CD4-positive, alpha-beta memory T cell (primary cell): Measurements from ENCODE around the gene ATXN7L3B. TPM values are rescaled to one million over a fixed set of nuclear protein-coding genes. Genes with fewer than 3 reads are reported as not detected.
A peak's percentile ranks its signal among the peaks of the same experiment; 100 is the strongest.

Experiments used
- CTCF ChIA-PET: fragments of 350-600 bp; sonication (Branson Sonifier 250); formaldehyde crosslinking; loops from one replicate; lab custom pipeline; 2021; ENCODE audit warnings: inconsistent platforms; ENCODE audit not compliant: partially characterized antibody; lab: Charles Lee
- POLR2A ChIA-PET: fragments of 350-600 bp; sonication (Branson Sonifier 250); formaldehyde crosslinking; loops from one replicate; lab custom pipeline; 2021; ENCODE audit not compliant: partially characterized antibody; lab: Charles Lee
- DNase-seq, 5 donors: peaks; one replicate each; pipeline versions ENCODE4 v3.0.0 to v3.0.0-alpha.2; 2020 to 2022; ENCODE audit warnings: mixed read lengths in 1 of 5
- H3K27ac ChIP-seq: one replicate; pipeline ENCODE4 v1.7.0; 2013; ENCODE audit warnings: low read depth, low read length
- H3K27me3 ChIP-seq: 2 replicates; pipeline ENCODE4 v1.7.0; 2013; ENCODE audit warnings: mild to moderate bottlenecking, low read length, moderate library complexity; ENCODE audit not compliant: insufficient read depth
- H3K36me3 ChIP-seq: 2 replicates; pipeline ENCODE4 v1.7.0; 2013; ENCODE audit warnings: mild to moderate bottlenecking, low read length, moderate library complexity; ENCODE audit not compliant: insufficient read depth
- H3K4me1 ChIP-seq: 2 replicates; pipeline ENCODE4 v1.7.0; 2013; ENCODE audit warnings: mild to moderate bottlenecking, low read length, moderate library complexity; ENCODE audit not compliant: insufficient read depth
- H3K4me3 ChIP-seq, 2 donors: one replicate each; pipeline ENCODE4 v1.7.0; 2013; ENCODE audit warnings: low read length in 2 of 2, mild to moderate bottlenecking in 1 of 2
- H3K9me3 ChIP-seq, 2 donors: one replicate each; pipeline ENCODE4 v1.7.0; 2013; ENCODE audit warnings: low read length in 2 of 2, control low read depth in 1 of 2; ENCODE audit not compliant: control insufficient read depth in 1 of 2
- H3K27ac Mint-ChIP-seq, 7 donors: one replicate each; pipeline ENCODE4 v1.8.0; 2020 to 2021; ENCODE audit warnings: mixed read lengths in 7 of 7, mild to moderate bottlenecking in 6 of 7, inconsistent platforms in 3 of 7, moderate library complexity in 3 of 7
- H3K27me3 Mint-ChIP-seq, 2 donors: one replicate each; pipeline ENCODE4 v1.8.0; 2020 to 2021; ENCODE audit warnings: mixed read lengths in 2 of 2
- H3K36me3 Mint-ChIP-seq, 2 donors: one replicate each; pipeline ENCODE4 v1.8.0; 2020 to 2021; ENCODE audit warnings: mixed read lengths in 2 of 2, inconsistent platforms in 1 of 2, mild to moderate bottlenecking in 1 of 2
- H3K4me1 Mint-ChIP-seq, 4 donors: one replicate each; pipeline ENCODE4 v1.8.0; 2020 to 2021; ENCODE audit warnings: mixed read lengths in 4 of 4, mild to moderate bottlenecking in 1 of 4
- H3K4me3 Mint-ChIP-seq, 8 donors: one replicate each; pipeline ENCODE4 v1.8.0; 2020 to 2021; ENCODE audit warnings: mixed read lengths in 8 of 8, mild to moderate bottlenecking in 7 of 8, moderate library complexity in 6 of 8, inconsistent platforms in 3 of 8
- H3K9me3 Mint-ChIP-seq, 8 donors: one replicate each; pipeline ENCODE4 v1.8.0; 2020 to 2021; ENCODE audit warnings: mixed read lengths in 8 of 8, mild to moderate bottlenecking in 5 of 8, inconsistent platforms in 3 of 8, moderate library complexity in 1 of 8
- intact Hi-C: fragments of 100-400 bp; cut with micrococcal nuclease; formaldehyde crosslinking; loops from one replicate; pipeline ENCODE4 v1.15.1; 2023
- polyA plus RNA-seq, 2 donors: library from polyadenylated mRNA; unstranded; fragments of 300-500 nt; fragmentation: Illumina TruSeq; gene quantifications; one replicate each; pipeline ENCODE4 v1.2.3, GENCODE V29; 2021
- total RNA-seq, 2 experiments: library from RNA; stranded (reverse); gene quantifications; one replicate each; pipeline ENCODE4 v1.2.3, GENCODE V29; 2021

ATXN7L3B gene
- total and polyA plus RNA-seq, 4 experiments from 2014 or later: 25.3 to 46.2 (median 36.8) TPM

GRCh38 chr12:74547249-74547648 is 9.6 kb downstream of the ATXN7L3B start:
- H3K27ac Mint-ChIP-seq: peak overlapping the region in 1 of 7 donors; percentile 6

GRCh38 chr12:74551291-74551690 is 13.7 kb downstream of the ATXN7L3B start:
- no peaks in the 10 kb centered on the region for H3K9me3 ChIP-seq
- intact Hi-C loops: no loop called here
- H3K4me1 ChIP-seq: no peaks in the 10 kb centered on the region
- Mint-ChIP-seq H3K27me3 (no peaks in the 10 kb centered on the region), H3K9me3 (peaks cover 0 to 4% (median 0%) of the 10 kb centered on the region in 8 donors), H3K4me1 (peaks cover 0 to 4% (median under 1%) of the 10 kb centered on the region in 4 donors), H3K27ac (no peak overlapping the region), H3K4me3 (no peak overlapping the region), H3K36me3 (peaks cover 5 to 6% of the 10 kb centered on the region in 2 donors)
- no peak overlapping the region for H3K4me3 ChIP-seq
- no peaks in the 10 kb centered on the region for H3K27me3 ChIP-seq
- POLR2A ChIA-PET: no interaction called here
- H3K36me3 ChIP-seq: no peaks in the 10 kb centered on the region
- CTCF ChIA-PET: no interaction called here
- no peak overlapping the region for H3K27ac ChIP-seq
- DNase-seq: no peak

More at GRCh38 chr12:74547249-74547648, 9.6 kb downstream of the ATXN7L3B start:
- intact Hi-C loops: no loop called here
- no peak for DNase-seq
- Mint-ChIP-seq H3K27me3 (no peaks in the 10 kb centered on the region), H3K9me3 (peaks cover 0 to 2% (median 0%) of the 10 kb centered on the region in 8 donors), H3K4me3 (no peak overlapping the region), H3K4me1 (peaks cover 10 to 19% (median 12%) of the 10 kb centered on the region in 4 donors), H3K36me3 (peaks cover 10 to 18% of the 10 kb centered on the region in 2 donors)
- Histone ChIP-seq H3K36me3 (no peaks in the 10 kb centered on the region), H3K4me1 (peaks cover 9% of the 10 kb centered on the region), H3K27ac (no peak overlapping the region), H3K27me3 (no peaks in the 10 kb centered on the region), H3K4me3 (no peak overlapping the region), H3K9me3 (no peaks in the 10 kb centered on the region)
- ChIA-PET CTCF (interaction anchor here (0.9 to 1.0 kb wide), 2 partner anchors 9 to 11 kb away, joined by 3 read pairs; no protein-coding TSS in a partner anchor), POLR2A (no interaction called here)

DNA sequence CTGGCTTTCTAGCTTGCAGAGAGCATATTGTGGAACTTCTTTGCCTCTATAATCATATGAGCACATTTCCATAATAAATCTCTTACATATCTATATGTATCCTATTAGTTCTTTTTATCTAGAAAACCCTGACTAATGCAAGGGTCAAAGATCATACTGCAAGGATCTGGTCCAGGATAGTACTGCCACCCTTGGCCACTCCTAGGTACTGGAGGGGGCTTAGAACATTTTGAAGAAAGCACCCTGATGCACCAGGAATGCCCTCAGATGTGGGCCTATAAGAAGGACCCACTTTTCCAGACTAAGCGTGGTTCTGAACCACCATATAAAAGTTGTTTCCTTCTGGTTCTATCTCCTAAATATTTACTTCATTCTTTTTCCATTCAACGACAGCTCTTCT is 14.6 kb downstream of the ATXN7L3B start:
- Mint-ChIP-seq H3K4me1 (peaks cover 0 to 1% (median under 1%) of the 10 kb centered on the region in 4 donors), H3K27me3 (no peaks in the 10 kb centered on the region), H3K9me3 (peaks cover 0 to 4% (median 0%) of the 10 kb centered on the region in 8 donors), H3K4me3 (no peak overlapping the region), H3K36me3 (peaks cover under 1 to 2% of the 10 kb centered on the region in 2 donors), H3K27ac (no peak overlapping the region)
- Histone ChIP-seq H3K9me3 (no peaks in the 10 kb centered on the region), H3K27me3 (no peaks in the 10 kb centered on the region), H3K27ac (no peak overlapping the region), H3K4me3 (no peak overlapping the region), H3K36me3 (no peaks in the 10 kb centered on the region), H3K4me1 (no peaks in the 10 kb centered on the region)
- no peak for DNase-seq
- CTCF ChIA-PET: no interaction called here
- POLR2A ChIA-PET: no interaction called here
- intact Hi-C loops: no loop called here

- H3K27ac Mint-ChIP-seq: no peak overlapping the region
- Histone ChIP-seq H3K27me3 (no peaks in the 10 kb centered on the region), H3K9me3 (no peaks in the 10 kb centered on the region), H3K4me1 (no peaks in the 10 kb centered on the region), H3K27ac (no peak overlapping the region), H3K36me3 (no peaks in the 10 kb centered on the region), H3K4me3 (no peak overlapping the region)
- H3K4me3 Mint-ChIP-seq: no peak overlapping the region
- H3K9me3 Mint-ChIP-seq: no peaks in the 10 kb centered on the region
- DNase-seq: no peak
- POLR2A ChIA-PET: no interaction called here
- intact Hi-C loops: no loop called here
- no peaks in the 10 kb centered on the region for H3K36me3 Mint-ChIP-seq
- H3K4me1 Mint-ChIP-seq: no peaks in the 10 kb centered on the region
- H3K27me3 Mint-ChIP-seq: peaks cover 0 to 1% of the 10 kb centered on the region in 2 donors
- CTCF ChIA-PET: no interaction called here
Measured at GRCh38 chr12:74559728-74560127, 22.1 kb downstream of the ATXN7L3B start.

GRCh38 chr12:74563927-74564326 is 26.3 kb downstream of the ATXN7L3B start:
- H3K4me3 Mint-ChIP-seq: no peak overlapping the region
- intact Hi-C loops: no loop called here
- Histone ChIP-seq H3K27me3 (no peaks in the 10 kb centered on the region), H3K36me3 (no peaks in the 10 kb centered on the region), H3K4me3 (no peak overlapping the region), H3K4me1 (no peaks in the 10 kb centered on the region), H3K9me3 (no peaks in the 10 kb centered on the region), H3K27ac (no peak overlapping the region)
- H3K27me3 Mint-ChIP-seq: peaks cover 0 to 3% of the 10 kb centered on the region in 2 donors
- no peak overlapping the region for H3K27ac Mint-ChIP-seq
- DNase-seq: no peak
- H3K36me3 Mint-ChIP-seq: no peaks in the 10 kb centered on the region
- ChIA-PET CTCF (no interaction called here), POLR2A (no interaction called here)
- peaks cover 0 to 1% (median 0%) of the 10 kb centered on the region in 8 donors for H3K9me3 Mint-ChIP-seq
- no peaks in the 10 kb centered on the region for H3K4me1 Mint-ChIP-seq

DNA sequence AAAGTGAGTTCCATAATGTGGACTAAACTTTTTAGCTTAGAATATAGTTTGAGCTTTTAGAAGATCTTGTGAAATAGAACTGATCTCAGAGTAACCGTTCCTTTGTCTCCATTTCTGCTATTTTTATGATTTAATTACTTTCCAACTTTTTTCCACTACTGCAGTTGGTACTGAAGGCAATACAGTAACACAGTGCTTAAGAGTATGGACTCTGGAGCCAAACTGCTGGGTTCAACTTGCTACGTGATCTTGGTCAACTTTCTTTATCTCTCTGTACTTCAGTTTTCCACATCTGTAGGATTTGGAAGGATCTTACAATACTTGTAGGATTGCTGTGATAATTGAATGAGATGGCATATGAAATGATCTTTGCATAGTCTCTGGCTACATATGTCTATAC is 40.9 kb downstream of the ATXN7L3B start:
- no peak overlapping the region for H3K4me3 Mint-ChIP-seq
- Histone ChIP-seq H3K9me3 (no peaks in the 10 kb centered on the region), H3K36me3 (no peaks in the 10 kb centered on the region), H3K4me1 (no peaks in the 10 kb centered on the region), H3K27me3 (no peaks in the 10 kb centered on the region), H3K27ac (no peak overlapping the region), H3K4me3 (no peak overlapping the region)
- peaks cover 3 to 10% of the 10 kb centered on the region in 2 donors for H3K27me3 Mint-ChIP-seq
- no peaks in the 10 kb centered on the region for H3K36me3 Mint-ChIP-seq
- POLR2A ChIA-PET: no interaction called here
- intact Hi-C loops: no loop called here
- CTCF ChIA-PET: no interaction called here
- H3K27ac Mint-ChIP-seq: no peak overlapping the region
- H3K9me3 Mint-ChIP-seq: peaks cover 0 to 2% (median 0%) of the 10 kb centered on the region in 8 donors
- H3K4me1 Mint-ChIP-seq: no peaks in the 10 kb centered on the region
- no peak for DNase-seq

GRCh38 chr12:74579446-74579845 is 41.8 kb downstream of the ATXN7L3B start:
- Histone ChIP-seq H3K27ac (no peak overlapping the region), H3K9me3 (no peaks in the 10 kb centered on the region), H3K4me3 (no peak overlapping the region), H3K27me3 (no peaks in the 10 kb centered on the region), H3K36me3 (no peaks in the 10 kb centered on the region), H3K4me1 (no peaks in the 10 kb centered on the region)
- H3K36me3 Mint-ChIP-seq: no peaks in the 10 kb centered on the region
- POLR2A ChIA-PET: no interaction called here
- no peak overlapping the region for H3K4me3 Mint-ChIP-seq
- no peaks in the 10 kb centered on the region for H3K9me3 Mint-ChIP-seq
- H3K27ac Mint-ChIP-seq: no peak overlapping the region
- H3K4me1 Mint-ChIP-seq: no peaks in the 10 kb centered on the region
- intact Hi-C loops: no loop called here
- CTCF ChIA-PET: no interaction called here
- DNase-seq: no peak
- peaks cover 3 to 10% of the 10 kb centered on the region in 2 donors for H3K27me3 Mint-ChIP-seq
